NT2/D1 (cell line): ENCODE measurements around the gene STOX1.
"Not testable (repeated sequence)": the region's sequence is repeated elsewhere in the genome, so short reads cannot be mapped to it uniquely, and the experiment has no call there.

Experiments used
- DNase-seq: peaks from one replicate; pipeline ENCODE4 v3.0.0-alpha.2; 2011; ENCODE audit warnings: low read depth, low spot score
- H3K27me3 ChIP-seq: 2 replicates; pipeline ENCODE4 v1.6.0; 2011; ENCODE audit warnings: mild to moderate bottlenecking; ENCODE audit not compliant: insufficient read length, insufficient read depth
- H3K36me3 ChIP-seq: 2 replicates; pipeline ENCODE4 v1.6.1; 2011; ENCODE audit warnings: mild to moderate bottlenecking, low read length, mixed read lengths; ENCODE audit not compliant: insufficient read depth, insufficient read length
- H3K4me1 ChIP-seq: 2 replicates; pipeline ENCODE4 v1.5.1; 2011; ENCODE audit not compliant: insufficient read depth, insufficient read length
- H3K4me3 ChIP-seq: 2 replicates; pipeline ENCODE4 v1.5.1; 2011; ENCODE audit warnings: low read depth; ENCODE audit not compliant: insufficient read length
- H3K9ac ChIP-seq: 2 replicates; pipeline ENCODE4 v1.6.0; 2011; ENCODE audit warnings: low read depth; ENCODE audit not compliant: insufficient read length
- H3K9me3 ChIP-seq: 2 replicates; pipeline ENCODE4 v1.5.1; 2011; ENCODE audit warnings: mild to moderate bottlenecking, low read length; ENCODE audit not compliant: insufficient read depth
- SUZ12 ChIP-seq: IDR thresholded peaks from 2 replicates; pipeline ENCODE4 v1.6.1; 2011; ENCODE audit not compliant: insufficient read length, insufficient read depth; ENCODE audit errors: extremely low read depth
- YY1 ChIP-seq: IDR thresholded peaks from 2 replicates; pipeline ENCODE4 v1.6.1; 2011; ENCODE audit not compliant: insufficient read length, insufficient read depth
- ZNF274 ChIP-seq: IDR thresholded peaks from 2 replicates; pipeline ENCODE4 v1.6.1; 2011; ENCODE audit warnings: mild to moderate bottlenecking, low read depth, low read length

Gene STOX1

GRCh38 chr10:68831961-68832455, 4.7 kb downstream of the STOX1 start:
- Histone ChIP-seq H3K9me3 (no peaks in the 10 kb centered on the region), H3K27me3 (peaks cover 6% of the 10 kb centered on the region), H3K4me1 (peaks cover 7% of the 10 kb centered on the region), H3K9ac (no peak overlapping the region), H3K4me3 (no peak overlapping the region), H3K36me3 (no peaks in the 10 kb centered on the region)
- TF ChIP-seq ZNF274 = no peak
- TF ChIP-seq YY1 = no peak
- TF ChIP-seq SUZ12 = no peak
- no peak for DNase-seq

GRCh38 chr10:68832601-68833000, 5.3 kb downstream of the STOX1 start:
- Histone ChIP-seq H3K9ac (no peak overlapping the region), H3K4me3 (no peak overlapping the region), H3K36me3 (no peaks in the 10 kb centered on the region), H3K27me3 (peaks cover 6% of the 10 kb centered on the region), H3K4me1 (peaks cover 7% of the 10 kb centered on the region), H3K9me3 (no peaks in the 10 kb centered on the region)
- TF ChIP-seq YY1 = no peak
- TF ChIP-seq ZNF274 = no peak
- TF ChIP-seq SUZ12 = no peak
- DNase-seq = no peak

GRCh38 chr10:68837626-68838322, 10.4 kb downstream of the STOX1 start:
- H3K4me3 ChIP-seq = no peak overlapping the region
- no peaks in the 10 kb centered on the region for H3K27me3 ChIP-seq
- DNase-seq = no peak
- TF ChIP-seq SUZ12 (no peak), ZNF274 (no peak), YY1 (no peak)
- H3K9me3 ChIP-seq = no peaks in the 10 kb centered on the region
- H3K9ac ChIP-seq = no peak overlapping the region
- H3K36me3 ChIP-seq = no peaks in the 10 kb centered on the region
- H3K4me1 ChIP-seq = peaks cover under 1% of the 10 kb centered on the region

GRCh38 chr10:68840650-68841049, 13.3 kb downstream of the STOX1 start:
- not testable (repeated sequence) for H3K36me3 ChIP-seq, H3K27me3 ChIP-seq, H3K4me3 ChIP-seq, H3K9me3 ChIP-seq, DNase-seq, H3K4me1 ChIP-seq, H3K9ac ChIP-seq

- H3K9ac ChIP-seq = no peak overlapping the region
- H3K27me3 ChIP-seq = no peaks in the 10 kb centered on the region
- H3K9me3 ChIP-seq = no peaks in the 10 kb centered on the region
- no peaks in the 10 kb centered on the region for H3K36me3 ChIP-seq
- H3K4me3 ChIP-seq = no peak overlapping the region
- no peak for TF ChIP-seq SUZ12
- no peak for TF ChIP-seq YY1
- TF ChIP-seq ZNF274 = no peak
- no peaks in the 10 kb centered on the region for H3K4me1 ChIP-seq
- no peak for DNase-seq
Observed at GRCh38 chr10:68848281-68848680, 20.9 kb downstream of the STOX1 start.

- no peak for TF ChIP-seq YY1
- TF ChIP-seq ZNF274 = no peak
- no peak for TF ChIP-seq SUZ12
- DNase-seq = no peak
- Histone ChIP-seq H3K36me3 (no peaks in the 10 kb centered on the region), H3K9me3 (no peaks in the 10 kb centered on the region), H3K4me3 (no peak overlapping the region), H3K9ac (no peak overlapping the region), H3K4me1 (no peaks in the 10 kb centered on the region), H3K27me3 (no peaks in the 10 kb centered on the region)
Observed at GRCh38 chr10:68848806-68849205, 21.5 kb downstream of the STOX1 start.

- no peak for DNase-seq
- peaks cover 19% of the 10 kb centered on the region for H3K9me3 ChIP-seq
- H3K4me1 ChIP-seq = no peaks in the 10 kb centered on the region
- H3K36me3 ChIP-seq = no peaks in the 10 kb centered on the region
- H3K27me3 ChIP-seq = no peaks in the 10 kb centered on the region
- TF ChIP-seq SUZ12 (no peak), YY1 (no peak), ZNF274 (no peak)
- no peak overlapping the region for H3K4me3 ChIP-seq
- no peak overlapping the region for H3K9ac ChIP-seq
Observed at GRCh38 chr10:68856352-68856751, 29.0 kb downstream of the STOX1 start.

- Histone ChIP-seq H3K9ac (no peak overlapping the region), H3K4me1 (no peaks in the 10 kb centered on the region), H3K36me3 (no peaks in the 10 kb centered on the region), H3K27me3 (no peaks in the 10 kb centered on the region), H3K4me3 (no peak overlapping the region), H3K9me3 (peaks cover 25% of the 10 kb centered on the region)
- no peak for TF ChIP-seq ZNF274
- no peak for TF ChIP-seq YY1
- no peak for TF ChIP-seq SUZ12
- DNase-seq = no peak
Observed at GRCh38 chr10:68857005-68857404, 29.7 kb downstream of the STOX1 start.
